Measurements from ENCODE around the gene HRK.

Gene HRK

GRCh38 chr12:116881325-116881876 is at the start of gene HRK:
Gene HRK (minus strand): TSS chr12:116881441. CDS start chr12:116881307, 134 bp downstream.
- in situ Hi-C loops (cut with MboI; ENCODE audit: low pct_unique_long_range_greater_than_20kb, low sequenced_read_pairs) = no loop called here

GRCh38 chr12:116929885-116930284 is 48.6 kb upstream of the HRK start:
- no peak for DNase-seq
- in situ Hi-C loops (cut with MboI; ENCODE audit: low pct_unique_long_range_greater_than_20kb, low sequenced_read_pairs) = no loop called here

More at GRCh38 chr12:116881325-116881876, at the start of gene HRK:
- DNase-seq = peak; percentile 9

GRCh38 chr12:116928504-116928903 is 47.3 kb upstream of the HRK start:
- in situ Hi-C loops (cut with MboI; ENCODE audit: low pct_unique_long_range_greater_than_20kb, low sequenced_read_pairs) = no loop called here
- no peak for DNase-seq

GRCh38 chr12:116927244-116927940 is 46.2 kb upstream of the HRK start:
- in situ Hi-C loops (cut with MboI; ENCODE audit: low pct_unique_long_range_greater_than_20kb, low sequenced_read_pairs) = no loop called here

GRCh38 chr12:116926283-116927243 is 45.3 kb upstream of the HRK start:
- no peak for DNase-seq
- in situ Hi-C loops (cut with MboI; ENCODE audit: low pct_unique_long_range_greater_than_20kb, low sequenced_read_pairs) = no loop called here

More at GRCh38 chr12:116927244-116927940, 46.2 kb upstream of the HRK start:
- no peak for DNase-seq

GRCh38 chr12:116924558-116925453 is 43.6 kb upstream of the HRK start:
- in situ Hi-C loops (cut with MboI; ENCODE audit: low pct_unique_long_range_greater_than_20kb, low sequenced_read_pairs) = no loop called here
- peak; percentile 70 for DNase-seq

- no peak for DNase-seq
- in situ Hi-C loops (cut with MboI; ENCODE audit: low pct_unique_long_range_greater_than_20kb, low sequenced_read_pairs) = no loop called here
These were observed 41.1 kb upstream of the HRK start for GRCh38 chr12:116922194-116922897.

GRCh38 chr12:116920939-116921338 is 39.7 kb upstream of the HRK start:
- in situ Hi-C loops (cut with MboI; ENCODE audit: low pct_unique_long_range_greater_than_20kb, low sequenced_read_pairs) = no loop called here
- no peak for DNase-seq

- in situ Hi-C loops (cut with MboI; ENCODE audit: low pct_unique_long_range_greater_than_20kb, low sequenced_read_pairs) = no loop called here
- no peak for DNase-seq
These were observed 38.7 kb upstream of the HRK start for GRCh38 chr12:116919706-116920485.

- in situ Hi-C loops (cut with MboI; ENCODE audit: low pct_unique_long_range_greater_than_20kb, low sequenced_read_pairs) = no loop called here
These were observed 38.0 kb upstream of the HRK start for GRCh38 chr12:116919247-116919661.

GRCh38 chr12:116918464-116918863 is 37.2 kb upstream of the HRK start:
- peak; percentile 38 for DNase-seq
- in situ Hi-C loops (cut with MboI; ENCODE audit: low pct_unique_long_range_greater_than_20kb, low sequenced_read_pairs) = no loop called here

More at GRCh38 chr12:116919247-116919661, 38.0 kb upstream of the HRK start:
- DNase-seq = peak; percentile 81

- peak; percentile 64 for DNase-seq
- in situ Hi-C loops (cut with MboI; ENCODE audit: low pct_unique_long_range_greater_than_20kb, low sequenced_read_pairs) = no loop called here
These were observed 35.5 kb upstream of the HRK start for GRCh38 chr12:116916714-116917114.

GRCh38 chr12:116916122-116916521 is 34.9 kb upstream of the HRK start:
- in situ Hi-C loops (cut with MboI; ENCODE audit: low pct_unique_long_range_greater_than_20kb, low sequenced_read_pairs) = no loop called here
- no peak for DNase-seq

- DNase-seq = no peak
- in situ Hi-C loops (cut with MboI; ENCODE audit: low pct_unique_long_range_greater_than_20kb, low sequenced_read_pairs) = no loop called here
These were observed 34.1 kb upstream of the HRK start for GRCh38 chr12:116915326-116915725.

- in situ Hi-C loops (cut with MboI; ENCODE audit: low pct_unique_long_range_greater_than_20kb, low sequenced_read_pairs) = no loop called here
- DNase-seq = peak; percentile 85
These were observed 29.6 kb upstream of the HRK start, which contains the start of gene FBXW8 for GRCh38 chr12:116910645-116911451. Gene FBXW8 (plus strand): TSS chr12:116910950. CDS start chr12:116911038, 88 bp downstream.

GRCh38 chr12:116910280-116910644 is 29.0 kb upstream of the HRK start:
- in situ Hi-C loops (cut with MboI; ENCODE audit: low pct_unique_long_range_greater_than_20kb, low sequenced_read_pairs) = no loop called here

GRCh38 chr12:116906285-116906684 is 25.0 kb upstream of the HRK start:
- no peak for DNase-seq
- in situ Hi-C loops (cut with MboI; ENCODE audit: low pct_unique_long_range_greater_than_20kb, low sequenced_read_pairs) = no loop called here

More at GRCh38 chr12:116910280-116910644, 29.0 kb upstream of the HRK start:
- DNase-seq = no peak
